ENCODE measurements around the gene CDC26.
A peak's percentile ranks its signal among the peaks of the same experiment; 100 is the strongest.
"Not testable (repeated sequence)": the region's sequence is repeated elsewhere in the genome, so short reads cannot be mapped to it uniquely, and the experiment has no call there.

The CDC26 gene

GRCh38 chr9:113275157-113276131 is at the start of gene CDC26, which contains the start of gene PRPF4:
Gene CDC26, minus strand, starts transcription at chr9:113275572. Its CDS starts 3,065 bp downstream, at chr9:113272507.
Gene PRPF4, plus strand, starts transcription at chr9:113275658. Its CDS starts 86 bp downstream, at chr9:113275744.
- DNase-seq (ENCODE audit: low spot score): peak; percentile 97

GRCh38 chr9:113322671-113323070 is 47.3 kb upstream of the CDC26 start:
- DNase-seq (ENCODE audit: low spot score): no peak

GRCh38 chr9:113320051-113320450 is 44.7 kb upstream of the CDC26 start:
- DNase-seq (ENCODE audit: low spot score): no peak

DNA sequence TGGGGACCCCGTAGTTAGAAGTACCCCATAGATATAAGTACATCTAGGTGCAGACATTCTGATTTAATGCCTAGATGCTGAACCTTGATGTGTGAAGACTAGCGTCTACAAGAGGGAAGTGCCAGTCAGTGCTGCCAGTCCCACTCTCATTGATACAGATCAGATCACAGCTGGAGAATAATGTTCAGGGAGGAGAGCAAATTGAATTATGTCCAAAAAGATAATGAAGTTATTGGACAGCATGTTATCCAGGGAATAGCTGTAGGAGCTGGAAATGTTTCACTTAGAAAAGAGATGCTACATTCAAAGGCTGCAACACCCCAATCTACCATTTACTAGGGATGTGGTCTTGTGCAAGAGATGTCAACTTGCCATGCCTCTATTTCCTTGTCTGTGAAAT is 43.7 kb upstream of the CDC26 start:
- DNase-seq (ENCODE audit: low spot score): no peak

DNA sequence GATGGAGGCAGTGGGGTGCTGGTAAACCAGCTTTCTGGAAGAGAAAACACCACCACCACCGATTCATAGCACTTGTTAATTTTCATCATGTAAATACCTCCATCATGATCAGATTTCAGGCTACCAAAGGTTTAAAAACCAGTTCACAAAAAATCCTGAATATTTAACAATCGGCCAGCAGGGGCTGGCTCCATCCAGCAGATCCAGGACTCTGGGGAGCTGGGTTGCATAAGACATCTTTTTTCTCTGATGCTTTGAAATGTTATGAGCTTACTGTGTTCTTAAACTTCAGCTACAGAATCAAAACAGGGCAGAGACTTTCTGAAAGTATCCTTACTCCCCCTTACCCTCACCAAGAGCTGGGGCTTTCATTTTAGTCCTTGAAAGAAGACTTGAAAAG is 42.4 kb upstream of the CDC26 start:
- DNase-seq (ENCODE audit: low spot score): no peak

DNA sequence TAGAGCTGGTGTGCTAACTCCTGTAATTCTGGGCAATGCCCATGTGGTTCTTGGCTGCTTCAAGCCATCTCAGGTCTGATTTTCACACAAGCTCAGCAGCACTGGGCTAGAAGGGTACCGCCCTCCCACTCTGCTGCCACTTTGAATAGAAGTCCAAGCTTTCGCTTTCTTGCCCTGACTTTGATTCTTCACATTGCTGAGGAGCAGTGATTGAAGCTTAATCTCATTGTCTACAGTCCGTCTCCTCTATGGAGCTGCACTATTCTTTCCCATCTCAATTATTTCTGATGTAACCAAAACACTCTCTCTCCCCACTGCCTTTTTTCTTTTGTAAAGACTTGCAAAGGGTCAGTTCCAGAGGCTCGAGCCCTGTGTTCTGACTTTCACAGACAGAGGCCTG is 40.7 kb upstream of the CDC26 start:
- no peak for DNase-seq (ENCODE audit: low spot score)

DNA sequence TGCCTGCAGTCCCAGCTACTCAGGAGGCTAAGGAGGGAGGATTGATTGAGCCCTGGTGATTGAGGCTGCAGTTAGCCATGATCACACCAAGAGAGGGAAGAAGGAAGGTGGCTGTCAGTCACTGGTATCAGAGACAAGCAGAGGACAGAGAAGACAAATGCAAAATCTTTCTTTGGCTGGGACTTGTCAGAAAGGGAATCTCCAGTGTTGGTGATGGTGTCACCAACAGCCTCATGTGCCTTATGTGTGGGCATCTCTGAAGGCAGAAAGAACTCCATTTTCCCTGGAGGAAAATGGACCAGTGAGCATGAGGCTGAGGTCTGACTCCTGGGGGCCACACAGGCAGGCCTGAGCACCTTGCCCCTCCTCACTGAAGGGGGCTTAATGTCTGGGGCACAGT is 39.9 kb upstream of the CDC26 start:
- no peak for DNase-seq (ENCODE audit: low spot score)

- DNase-seq (ENCODE audit: low spot score): no peak
Measured at GRCh38 chr9:113313261-113313660, 37.9 kb upstream of the CDC26 start.

- no peak for DNase-seq (ENCODE audit: low spot score)
Measured at GRCh38 chr9:113311961-113312360, 36.6 kb upstream of the CDC26 start.

DNA sequence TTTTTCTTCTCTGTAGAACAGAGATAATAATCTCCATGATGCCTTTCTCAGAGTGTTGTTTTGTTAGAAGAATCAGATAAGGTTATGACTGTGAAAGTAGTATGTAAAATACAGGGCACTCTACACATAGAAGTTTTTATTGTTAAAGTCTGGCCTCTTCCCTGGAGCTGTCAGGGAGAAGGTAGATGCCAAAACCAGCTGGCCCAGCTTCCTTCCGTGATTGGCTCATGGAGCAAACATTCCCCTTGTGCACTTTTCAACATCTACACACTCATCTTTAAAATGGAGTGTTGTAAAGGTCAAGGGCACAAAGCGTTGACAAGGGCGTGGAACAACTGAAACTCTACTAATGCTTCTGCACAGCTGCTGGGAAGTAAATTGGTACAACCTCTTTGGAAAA is 35.2 kb upstream of the CDC26 start:
- no peak for DNase-seq (ENCODE audit: low spot score)

GRCh38 chr9:113309204-113309813 is 33.9 kb upstream of the CDC26 start:
- peak; percentile 77 for DNase-seq (ENCODE audit: low spot score)

GRCh38 chr9:113307396-113307975 is 32.1 kb upstream of the CDC26 start:
- no peak for DNase-seq (ENCODE audit: low spot score)

- no peak for DNase-seq (ENCODE audit: low spot score)
Measured at GRCh38 chr9:113306566-113306965, 31.2 kb upstream of the CDC26 start.

- no peak for DNase-seq (ENCODE audit: low spot score)
Measured at GRCh38 chr9:113302792-113303418, 27.5 kb upstream of the CDC26 start, which contains the start of gene RNF183. Gene RNF183, minus strand, starts transcription at chr9:113303376. Its CDS starts 5,192 bp downstream, at chr9:113298184.

- DNase-seq (ENCODE audit: low spot score): no peak
Measured at GRCh38 chr9:113301548-113301947, 26.2 kb upstream of the CDC26 start.

- peak; percentile 27 for DNase-seq (ENCODE audit: low spot score)
Measured at GRCh38 chr9:113299800-113300292, 24.5 kb upstream of the CDC26 start.

DNA sequence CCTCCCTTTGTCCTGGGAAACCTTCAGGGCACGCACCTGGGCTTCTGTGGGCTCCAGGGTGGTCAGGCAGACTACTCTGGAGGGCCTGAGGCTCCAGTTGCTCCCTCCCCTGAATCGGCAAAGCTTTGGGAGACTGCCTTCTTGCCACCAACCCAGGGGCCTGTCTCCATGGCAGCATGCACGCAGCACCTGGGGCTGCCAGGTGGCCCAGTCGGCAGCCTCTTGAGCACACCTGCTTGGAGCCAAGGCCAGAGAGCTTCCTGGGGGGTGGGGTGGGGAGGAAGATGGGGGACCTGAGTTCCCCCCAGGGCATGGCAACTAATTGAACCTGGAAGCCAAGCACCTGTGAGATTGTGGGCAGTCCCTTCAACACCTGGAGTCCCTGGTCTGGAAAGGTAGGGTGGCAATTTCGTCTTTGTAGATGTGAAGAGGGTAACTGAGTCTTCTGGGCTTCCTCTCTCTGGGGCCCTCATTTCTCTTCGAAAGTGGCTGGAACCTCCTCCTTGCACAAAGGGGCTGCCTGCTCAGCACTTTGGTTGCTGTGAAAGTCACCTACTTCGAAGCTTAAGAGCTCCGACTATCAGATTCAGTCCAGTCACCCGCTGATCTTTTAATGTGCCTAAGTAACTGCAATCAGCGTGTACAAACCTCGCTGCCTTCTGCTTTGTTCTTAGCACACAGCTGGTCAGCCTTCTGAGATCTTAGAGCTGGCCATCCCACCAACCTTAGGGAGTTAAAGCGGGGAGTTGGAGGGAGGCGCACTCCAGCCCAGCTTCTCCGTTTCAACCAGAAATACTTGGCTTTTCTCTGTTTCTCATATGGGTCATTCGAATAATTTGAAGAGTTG is 23.8 kb upstream of the CDC26 start:
- DNase-seq (ENCODE audit: low spot score): no peak

- no peak for DNase-seq (ENCODE audit: low spot score)
Measured at GRCh38 chr9:113298311-113298710, 22.9 kb upstream of the CDC26 start.

- DNase-seq (ENCODE audit: low spot score): no peak
Measured at GRCh38 chr9:113296796-113297558, 21.6 kb upstream of the CDC26 start.

DNA sequence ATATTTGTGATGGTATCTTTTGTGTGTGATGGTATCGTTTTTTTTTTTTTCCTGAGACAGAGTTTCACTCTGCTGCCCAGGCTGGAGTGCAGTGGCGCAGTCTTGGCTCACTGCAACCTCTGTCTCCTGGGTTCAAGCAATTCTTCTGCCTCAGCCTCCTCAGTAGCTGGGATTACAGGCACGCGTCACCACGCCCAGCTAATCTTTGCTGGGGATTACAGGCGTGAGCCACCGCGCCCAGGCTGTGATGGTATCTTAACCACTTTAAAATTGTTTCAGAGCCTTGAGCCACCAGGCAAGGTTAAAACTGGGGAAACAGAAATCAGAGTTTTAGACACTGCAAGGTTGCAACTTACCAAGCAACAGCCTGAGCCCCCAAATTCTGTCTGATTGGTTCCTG is 20.9 kb upstream of the CDC26 start:
- not testable (repeated sequence) for DNase-seq (ENCODE audit: low spot score)

Data from hematopoietic multipotent progenitor cell treated with erythropoietin and hydrocortisone succinate and interleukin-3 and kit ligand, for 17 days (in vitro differentiated cells).